GM18858 (cell line): ENCODE results near the gene CFDP1.
A peak's percentile ranks its signal among the peaks of the same experiment; 100 is the strongest.
"Not testable (repeated sequence)": the region's sequence is repeated elsewhere in the genome, so short reads cannot be mapped to it uniquely, and the experiment has no call there.

Experiments
- ATAC-seq: cut with Tn5 transposase; IDR thresholded peaks from one replicate; pipeline ENCODE4 v1.9.1; 2021; ENCODE audit not compliant: unreplicated experiment

The CFDP1 gene

DNA sequence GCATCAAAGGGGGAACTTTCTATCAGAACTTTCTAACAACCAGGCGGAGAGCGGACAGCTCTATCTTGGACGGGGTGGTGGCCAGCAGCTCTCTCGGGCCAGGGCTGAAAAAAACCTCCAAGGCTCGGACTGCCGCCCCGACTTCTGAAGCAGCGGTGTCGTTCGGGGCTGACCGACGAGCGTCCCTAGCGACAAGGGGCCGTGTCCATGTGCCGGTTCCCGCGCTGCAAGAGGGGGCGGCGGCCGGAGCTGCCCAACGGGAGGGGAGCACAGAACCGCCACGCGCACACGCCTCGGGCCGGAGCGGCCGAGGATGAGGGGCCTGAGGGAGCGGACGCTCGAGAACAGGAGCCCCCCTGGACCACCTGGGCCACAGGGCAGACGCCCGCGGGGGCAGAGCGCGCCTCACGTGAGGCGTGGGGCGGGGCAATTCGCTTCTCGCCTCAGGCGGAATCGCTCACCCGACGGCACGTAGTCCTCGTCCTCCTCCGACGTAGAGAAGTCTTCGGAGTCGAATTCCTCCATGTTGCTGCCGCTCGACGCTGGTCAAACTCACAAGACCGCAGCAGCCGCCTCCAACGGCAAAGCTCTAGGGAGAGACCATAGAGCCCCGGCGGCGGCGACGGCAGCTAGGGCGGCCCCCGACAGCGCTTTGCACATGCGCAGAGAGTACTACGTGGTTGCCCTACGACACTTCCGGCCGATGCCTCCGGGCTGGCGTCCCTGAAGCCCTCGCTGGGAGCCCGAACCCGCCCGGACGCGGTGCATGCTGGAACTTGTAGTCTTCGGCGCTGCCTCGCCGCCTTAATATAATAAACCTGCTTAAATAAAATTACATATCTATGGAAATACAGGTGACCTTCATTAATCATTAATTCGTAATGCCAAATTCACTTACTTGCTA is at the start of gene CFDP1:
TSS of gene CFDP1 (minus strand) at position 676 of the 904 bp plus-strand sequence. CDS start at position 525, 151 bp downstream.
- ATAC-seq = peak; percentile 84

DNA sequence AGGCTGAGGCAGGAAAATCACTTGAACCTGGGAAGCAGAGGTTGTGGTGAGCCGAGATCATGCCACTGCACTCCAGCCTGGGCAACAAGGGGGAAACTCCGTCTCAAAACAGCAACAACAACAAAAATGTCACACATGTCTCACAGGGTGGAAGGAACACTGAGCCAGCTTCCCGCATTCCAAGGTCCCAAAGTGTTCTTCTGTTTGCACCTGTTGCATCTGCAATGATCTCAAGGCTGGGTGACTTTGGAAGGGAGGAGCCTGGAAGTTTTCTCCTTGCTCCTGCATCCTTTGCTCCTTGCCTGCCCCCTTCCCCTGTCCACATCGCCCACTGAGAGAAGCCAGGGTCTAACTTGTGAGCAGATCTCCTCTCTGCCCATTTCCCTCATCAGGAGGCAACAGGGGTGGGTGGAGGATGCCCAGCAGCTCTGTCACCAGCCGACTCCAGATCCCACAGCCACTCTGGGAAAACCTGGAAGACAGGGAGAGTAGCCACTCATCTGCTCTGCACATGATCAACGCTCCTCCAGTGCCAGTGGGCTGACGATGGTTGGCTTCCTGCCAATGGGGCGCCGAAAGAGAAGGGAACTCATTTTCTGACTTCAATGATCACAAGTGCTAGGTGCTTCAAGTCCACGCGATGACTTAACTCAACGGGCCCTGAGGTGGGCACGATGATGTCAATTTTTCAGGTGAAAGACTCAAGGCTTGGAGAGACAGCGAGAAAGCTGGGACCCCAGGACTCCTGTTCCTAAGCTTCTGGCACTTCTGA is 49.3 kb upstream of the CFDP1 start:
- no peak for ATAC-seq

DNA sequence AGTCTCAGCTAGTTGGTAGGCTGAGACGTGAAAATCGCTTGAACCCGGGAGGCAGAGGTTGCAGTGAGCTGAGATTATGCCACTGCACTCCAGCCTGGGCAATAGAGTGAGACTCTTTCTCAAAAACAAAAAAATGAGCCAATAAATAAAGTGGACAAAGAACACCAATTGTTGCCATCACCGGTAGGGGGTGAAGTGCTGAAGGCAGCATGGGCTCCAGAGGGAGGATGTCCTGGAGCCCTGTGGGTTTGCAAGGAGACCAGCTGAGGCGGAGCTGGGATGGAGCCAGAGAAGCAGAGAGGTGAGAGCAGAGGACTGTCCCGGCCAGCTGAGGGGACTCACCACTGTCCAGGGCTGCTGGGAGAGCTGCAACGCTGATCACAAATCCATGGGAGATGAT is 48.2 kb upstream of the CFDP1 start:
- no peak for ATAC-seq

DNA sequence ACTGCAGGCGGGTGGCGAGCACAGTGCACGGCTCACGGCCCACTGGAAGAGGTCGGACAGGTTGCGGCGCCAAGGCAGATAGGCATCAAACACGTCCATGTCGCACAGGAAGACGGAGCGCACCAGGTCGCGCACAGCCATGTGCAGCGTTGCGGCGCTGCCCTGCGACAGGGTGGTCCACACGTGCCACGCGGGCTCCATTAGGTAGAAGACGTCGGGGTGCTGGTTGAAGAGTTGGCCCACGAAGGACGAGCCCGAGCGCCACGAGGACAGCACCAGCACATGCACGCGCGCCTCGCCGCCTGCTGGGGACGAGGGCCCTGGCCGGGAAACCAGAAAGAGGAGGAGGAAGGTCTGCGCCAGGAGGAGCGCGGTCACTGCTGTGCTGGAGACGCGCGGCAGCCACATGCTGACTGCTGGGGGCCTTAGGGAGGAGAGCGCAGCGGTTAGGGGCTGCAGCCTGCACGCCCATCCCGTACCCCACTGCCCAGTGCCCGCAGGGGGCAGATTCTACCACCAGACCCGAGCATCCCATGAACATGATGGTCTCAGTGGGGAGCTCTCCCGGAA is 46.2 kb upstream of the CFDP1 start:
- no peak for ATAC-seq

DNA sequence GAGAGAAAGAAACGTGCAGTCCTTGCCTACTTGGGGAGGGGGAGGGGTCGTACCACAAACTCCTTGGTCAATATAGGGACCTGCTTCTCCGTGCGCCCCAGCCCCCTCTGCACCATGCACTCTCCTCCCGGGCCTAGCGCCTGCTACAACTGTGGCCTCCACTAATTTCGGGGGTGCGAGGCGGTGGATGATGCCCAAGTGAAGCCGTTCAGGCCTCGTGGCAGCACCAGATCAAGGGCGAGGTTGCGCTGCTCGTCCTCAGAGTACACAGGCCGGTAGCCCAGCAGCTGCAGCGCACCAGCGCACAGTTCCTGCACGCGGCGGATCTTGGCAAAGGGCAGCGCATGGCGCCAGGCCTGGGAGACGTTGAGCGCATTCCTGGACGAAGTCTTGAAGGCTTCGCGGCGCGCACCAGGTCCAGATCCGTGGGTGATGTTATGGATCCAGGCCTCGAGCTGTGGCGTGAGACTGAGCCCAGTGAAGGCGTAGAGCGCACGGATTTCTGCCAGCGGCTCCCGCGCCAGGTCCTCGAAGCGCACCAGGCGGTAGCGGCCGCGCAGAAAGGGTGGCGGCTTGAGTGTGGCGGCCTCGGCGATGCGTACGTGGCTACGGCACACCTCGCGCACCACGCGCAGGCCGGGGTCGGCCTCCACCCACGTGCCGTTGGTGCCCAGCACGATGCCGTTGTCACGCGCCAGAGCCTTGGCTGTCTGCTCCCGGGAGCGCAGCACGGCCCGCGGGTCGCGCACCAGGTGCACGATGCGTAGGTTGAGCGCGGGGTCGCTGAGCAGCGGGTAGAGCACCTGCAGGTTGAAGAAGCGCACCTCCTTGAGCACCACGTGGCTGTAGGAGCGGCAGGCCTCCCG is 45.4 kb upstream of the CFDP1 start:
- ATAC-seq = no peak

DNA sequence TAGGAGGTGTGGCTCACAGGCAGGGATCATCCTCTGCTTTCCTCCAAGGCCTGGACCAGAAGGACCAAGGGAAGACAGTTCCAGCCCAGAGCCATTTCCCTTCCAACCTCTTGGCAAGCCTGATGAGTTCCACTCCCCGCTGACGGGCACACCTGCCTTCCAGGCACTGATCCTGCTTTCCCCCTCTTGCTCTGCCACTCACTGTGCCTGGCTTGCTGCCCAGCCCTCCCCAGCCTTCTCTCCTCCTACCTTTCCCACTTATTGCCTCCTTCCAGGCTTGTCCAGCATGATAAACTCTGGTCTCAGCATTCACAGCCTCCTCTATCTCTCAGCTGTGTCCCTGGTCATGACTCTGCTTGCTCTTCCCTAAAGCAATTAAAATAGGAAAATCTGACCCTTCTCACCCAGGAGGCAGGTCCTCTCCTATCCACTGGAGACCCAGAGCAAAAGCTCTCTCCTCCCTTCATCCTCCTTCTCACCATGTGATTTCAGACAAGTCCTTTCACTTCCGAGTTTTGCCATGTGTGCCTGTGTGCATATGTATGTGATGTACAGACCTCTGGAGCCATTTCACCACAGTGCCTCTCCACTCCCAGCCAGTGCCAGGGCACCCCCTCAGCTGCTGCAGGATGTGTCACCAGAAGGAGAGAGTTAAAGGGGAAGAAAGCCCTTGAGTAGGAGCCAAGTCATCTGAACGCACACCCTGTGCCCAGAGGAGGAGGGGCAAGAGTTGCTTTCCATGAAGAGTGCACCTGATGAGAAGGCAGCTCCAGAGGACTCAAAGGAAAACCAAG is 44.6 kb upstream of the CFDP1 start:
- no peak for ATAC-seq

DNA sequence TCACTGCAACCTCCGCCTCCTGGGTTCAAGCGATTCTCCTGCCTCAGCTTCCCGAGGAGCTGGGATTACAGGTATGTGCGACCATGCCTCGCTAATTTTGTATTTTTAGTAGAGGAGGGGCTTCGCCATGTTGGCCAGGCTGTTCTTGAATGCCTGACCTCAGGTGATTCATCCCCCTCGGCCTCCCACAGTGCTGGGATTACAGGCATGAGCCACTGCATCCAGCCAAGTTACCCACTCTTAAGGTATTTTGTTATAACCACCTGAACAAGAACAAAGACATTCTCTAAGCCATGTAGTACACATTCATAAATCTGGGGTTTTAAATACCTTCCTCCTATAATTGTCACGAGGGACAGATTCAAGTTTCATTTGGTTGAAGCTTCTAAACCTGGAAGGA is 43.5 kb upstream of the CFDP1 start:
- ATAC-seq = no peak

DNA sequence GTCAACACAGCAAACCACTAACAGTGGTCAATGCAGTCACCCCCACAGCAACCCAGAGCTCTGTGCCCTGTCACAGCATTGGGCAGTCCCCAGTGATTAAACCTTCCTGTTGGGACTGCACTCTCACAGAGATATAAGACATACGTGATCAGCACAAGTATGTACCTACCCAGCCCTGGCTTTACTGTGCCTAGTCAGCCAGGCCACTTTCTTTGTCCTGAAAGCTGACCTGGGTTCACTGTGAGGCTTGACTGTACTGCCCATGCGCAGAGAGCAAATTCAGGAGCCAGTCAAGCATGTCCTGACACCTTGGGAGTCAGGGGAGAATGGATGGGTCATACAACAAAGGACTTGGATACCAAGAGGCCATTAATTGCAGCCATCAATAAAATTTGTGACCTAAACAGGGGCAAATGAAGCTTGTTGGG is 42.1 kb upstream of the CFDP1 start:
- no peak for ATAC-seq

DNA sequence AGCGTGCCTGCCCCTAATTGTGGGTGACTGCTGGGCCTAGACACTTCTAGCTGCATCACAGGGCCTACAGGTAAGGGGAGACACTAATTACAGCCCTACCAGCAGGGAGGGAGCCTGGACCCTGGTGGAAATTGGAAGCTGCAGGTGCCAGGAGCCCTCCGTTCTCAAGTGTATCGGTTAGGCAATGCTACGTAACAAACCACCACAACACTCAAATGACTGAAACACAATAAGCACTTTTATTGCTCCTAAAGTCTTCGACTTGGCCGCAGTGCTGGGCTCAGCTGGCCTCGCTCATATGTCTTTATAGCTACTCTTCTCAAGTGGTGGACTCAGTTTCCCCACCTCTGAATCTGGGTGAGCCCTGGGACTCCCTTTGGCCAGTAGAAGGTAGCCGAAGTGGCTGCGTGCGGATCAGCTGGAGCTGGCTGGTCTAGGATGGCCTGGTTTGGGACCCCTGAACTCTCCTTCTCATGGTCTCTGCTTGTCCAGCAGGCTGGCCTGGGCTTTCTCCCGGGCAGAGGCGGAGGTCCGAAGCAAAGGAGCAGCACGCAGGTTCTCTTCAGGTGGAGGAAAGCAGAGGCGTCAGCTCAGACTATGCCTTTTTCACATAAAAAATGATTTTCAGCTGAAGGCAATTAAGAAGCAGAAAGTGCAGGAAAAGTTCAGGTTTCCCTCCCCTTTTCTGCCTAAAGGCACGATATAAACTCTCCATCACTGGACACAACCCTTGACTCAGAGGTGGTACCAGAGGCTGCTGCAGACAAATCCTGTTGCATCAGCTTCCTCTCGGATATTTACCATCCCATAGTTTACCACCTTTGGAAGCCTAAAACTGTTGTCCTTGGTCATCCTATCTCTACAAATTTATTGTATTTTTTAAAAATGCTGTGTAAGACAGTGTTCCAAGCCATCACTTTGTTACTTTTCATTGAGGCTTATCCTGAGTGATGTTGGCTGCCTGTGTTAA is 39.9 kb upstream of the CFDP1 start:
- no peak for ATAC-seq

DNA sequence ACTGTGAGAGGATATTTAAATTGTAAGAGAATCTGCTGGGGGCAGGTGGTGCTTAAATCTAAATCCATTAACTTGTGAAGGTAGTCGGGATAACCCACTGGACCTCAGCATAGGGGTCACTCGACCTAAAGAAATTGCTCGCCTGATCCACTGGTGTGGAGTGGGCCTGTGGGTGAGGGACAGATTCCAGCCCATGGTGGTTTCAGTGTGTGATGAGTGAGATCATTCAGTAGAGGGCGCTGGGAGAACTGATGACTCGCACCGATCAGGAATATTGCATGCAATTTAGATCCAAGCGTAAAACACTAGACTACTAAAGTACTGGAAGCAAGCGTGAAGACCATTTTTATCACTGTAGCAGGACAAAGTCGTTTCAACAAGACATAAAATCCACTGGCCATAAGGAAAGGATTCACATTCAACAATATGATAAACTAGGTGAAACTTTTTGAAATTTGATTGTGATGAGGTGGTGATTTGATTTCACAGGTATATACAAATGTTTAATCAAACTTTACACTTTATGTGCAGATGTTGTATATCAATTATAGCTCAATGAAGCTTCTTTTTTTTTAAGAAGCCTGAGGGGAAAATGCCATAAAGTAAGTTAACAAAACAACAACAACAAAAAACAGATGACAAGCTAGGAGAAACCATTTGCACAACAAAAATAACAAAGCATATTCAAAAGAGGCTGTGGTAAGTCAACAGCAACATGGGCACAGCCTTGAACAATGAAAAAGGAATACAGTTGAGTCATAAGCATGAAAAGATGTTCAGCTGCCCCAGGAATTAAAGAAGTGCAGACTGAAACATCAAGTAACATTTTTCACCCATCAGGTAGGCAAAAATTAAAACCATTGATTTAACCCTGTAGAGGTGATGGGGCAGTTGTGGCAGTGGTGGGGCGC is 38.7 kb upstream of the CFDP1 start:
- peak; percentile 68 for ATAC-seq

DNA sequence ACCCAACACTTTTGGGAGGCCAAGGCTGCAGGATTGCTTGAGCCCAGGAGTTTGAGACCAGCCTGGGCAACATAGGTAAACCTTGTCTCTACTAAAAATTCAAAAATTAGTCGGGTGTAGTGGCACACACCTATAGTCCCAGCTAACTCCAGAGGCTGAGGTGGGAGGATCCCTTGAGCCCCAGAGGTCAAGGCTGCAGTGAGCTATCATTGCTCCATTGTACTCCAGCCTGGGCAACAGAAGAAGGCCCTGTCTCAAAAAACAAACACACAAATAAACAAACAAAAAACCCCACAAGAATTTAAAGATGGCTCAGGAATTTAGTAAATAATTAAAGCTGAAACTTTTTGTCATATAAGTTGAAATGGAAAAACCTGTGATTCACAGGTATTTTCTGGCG is 33.5 kb upstream of the CFDP1 start:
- no peak for ATAC-seq

DNA sequence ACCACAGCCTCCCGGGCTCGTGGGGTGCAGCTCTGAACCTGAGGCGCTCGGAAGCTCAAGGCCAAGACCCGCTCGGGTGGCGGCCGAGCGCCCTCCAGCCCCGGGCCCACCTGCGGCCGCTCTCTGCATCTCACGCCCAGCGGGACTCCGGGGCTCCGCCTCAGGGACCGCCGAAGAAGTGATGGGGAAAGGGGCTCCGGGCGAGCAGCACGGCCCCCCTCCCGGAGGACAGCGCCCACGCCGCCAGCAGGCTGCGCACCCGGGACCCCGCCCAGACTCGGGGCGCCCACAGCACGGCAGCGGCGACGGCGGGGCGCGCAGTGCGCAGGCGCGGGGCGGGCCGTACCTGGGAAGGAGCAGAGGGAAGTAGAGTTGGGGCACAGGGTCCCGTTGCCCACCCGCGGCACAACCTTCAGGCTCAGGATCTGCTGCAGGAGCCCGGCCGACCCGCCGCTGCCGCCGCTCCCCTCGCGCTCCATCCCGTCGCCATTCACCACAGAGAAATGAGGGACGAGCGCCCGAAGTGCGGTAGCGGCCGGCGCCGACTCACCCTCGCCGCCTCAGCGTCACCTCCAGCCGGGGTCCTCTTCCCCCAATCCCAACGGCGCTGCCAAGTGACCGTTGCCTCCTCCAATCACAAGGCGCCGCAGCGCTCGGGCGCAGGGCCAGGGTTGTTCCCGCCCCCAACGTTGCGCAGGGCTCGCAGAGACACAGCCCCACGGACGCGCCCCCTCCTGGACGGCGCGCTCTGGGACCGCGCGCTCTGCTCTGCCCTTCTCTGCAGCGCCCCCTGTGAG is 31.0 kb upstream of the CFDP1 start, which contains the start of gene TMEM170A:
TSS of gene TMEM170A (minus strand) at position 568 of the 797 bp plus-strand sequence. CDS start at position 479, 89 bp downstream.
- ATAC-seq = peak; percentile 86

DNA sequence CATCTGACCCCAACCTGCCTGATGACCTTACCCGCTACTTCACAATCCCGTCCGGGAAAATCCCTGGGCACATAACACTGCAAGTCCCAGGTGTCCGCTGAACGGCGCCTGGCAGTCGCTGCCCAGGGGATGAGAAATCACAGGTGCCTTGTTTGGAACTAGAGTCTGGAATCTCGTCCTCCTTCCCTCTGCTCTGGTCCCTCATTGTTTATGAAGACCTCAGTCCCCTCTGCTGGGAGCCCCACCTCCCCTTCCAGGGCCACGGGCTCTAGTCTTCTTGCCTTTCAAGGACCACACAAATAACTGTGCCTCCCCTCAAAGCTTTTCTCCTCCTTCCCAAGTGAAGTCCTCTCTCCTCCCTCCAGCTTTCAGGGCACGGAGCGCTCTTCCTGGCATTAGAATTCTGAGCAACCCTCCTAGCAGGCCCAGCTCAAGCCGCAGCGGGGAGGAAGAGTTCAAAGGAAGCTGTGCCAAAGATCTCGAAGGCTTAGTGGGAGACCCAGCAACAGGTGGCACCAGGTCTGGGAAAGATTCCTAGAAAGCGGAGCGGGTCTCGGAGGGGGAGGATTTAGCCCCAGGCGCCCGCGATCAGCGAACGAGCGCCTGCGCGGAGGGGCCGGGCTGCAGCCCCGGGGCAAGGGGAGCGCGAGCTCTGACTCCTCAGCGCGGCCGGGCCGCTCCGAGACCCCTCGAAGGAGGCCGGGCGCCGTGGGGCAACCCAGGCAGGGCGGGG is 30.3 kb upstream of the CFDP1 start:
- ATAC-seq = not testable (repeated sequence)

DNA sequence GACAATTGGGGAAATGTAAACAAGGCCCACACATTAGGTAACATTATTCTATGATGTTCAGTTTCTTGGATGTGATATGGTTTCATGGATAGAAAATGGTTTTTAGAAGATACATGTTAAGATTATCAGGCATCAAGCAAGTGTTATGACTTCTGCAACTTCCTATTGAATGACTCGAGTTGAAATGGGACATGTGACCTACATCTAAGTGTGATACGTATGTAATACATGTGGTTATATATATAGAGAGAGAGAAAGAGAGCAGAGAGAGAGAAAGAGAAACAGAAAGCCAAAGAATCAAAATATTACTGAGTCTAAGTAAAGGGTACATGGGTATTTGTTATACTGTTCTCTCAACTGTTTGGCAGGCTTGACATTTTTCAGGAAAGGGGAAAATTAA is 29.5 kb upstream of the CFDP1 start:
- ATAC-seq = peak; percentile 33

DNA sequence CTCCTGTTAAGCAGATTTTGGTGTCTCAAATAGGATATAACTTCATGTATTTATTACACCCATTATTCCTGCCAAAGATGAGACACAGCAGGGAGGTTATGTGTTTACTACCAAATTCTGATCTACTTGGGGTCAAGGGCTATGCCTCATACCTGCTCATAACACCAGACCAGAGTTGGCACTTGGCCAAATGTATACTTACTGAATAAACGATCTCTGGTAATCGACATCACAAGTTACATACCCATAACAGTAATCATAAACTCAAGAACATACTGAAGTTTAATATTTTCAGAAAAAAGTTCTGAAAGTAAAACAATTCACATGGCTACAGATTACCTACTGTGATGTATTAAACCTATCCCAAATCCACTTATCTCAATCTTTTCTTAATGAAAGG is 28.3 kb upstream of the CFDP1 start:
- no peak for ATAC-seq

DNA sequence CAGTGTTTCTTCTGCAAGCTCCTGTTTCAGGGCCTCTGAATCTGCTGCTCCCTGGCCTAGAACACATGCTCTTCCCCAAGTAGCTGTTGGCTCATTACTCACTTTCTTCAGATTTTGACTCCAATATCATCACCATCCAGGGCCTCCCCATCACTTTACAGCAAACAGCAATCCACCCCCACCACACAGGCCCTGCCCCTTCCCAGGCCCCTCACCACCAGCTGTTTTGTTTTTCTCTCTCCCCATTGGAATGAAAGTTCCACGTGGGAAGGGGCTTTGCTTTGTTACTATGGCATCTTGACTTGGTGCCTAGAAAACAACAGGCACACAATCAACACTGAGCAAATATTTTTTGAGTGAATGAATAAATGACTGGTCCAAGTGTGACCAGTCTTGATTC is 27.1 kb upstream of the CFDP1 start:
- no peak for ATAC-seq
